Activated naive CD8-positive, alpha-beta T cell treated with anti-CD3 and anti-CD28 coated beads, Interleukin-2, amount 10 ng/mL, durations not matched to agents 7 days and 5 days (primary cell): ENCODE measurements around the gene FRK. TPM values are rescaled to one million over a fixed set of nuclear protein-coding genes. Genes with fewer than 3 reads are reported as not detected.

Experiments used
- ATAC-seq: fragments of 150-1000 bp; cut with Tn5 transposase; one replicate; pipeline ENCODE4 v1.10.0; 2021; ENCODE audit warnings: low read depth, moderate library complexity
- POLR2A ChIA-PET: fragments of 350-600 bp; sonication (Branson Sonifier 250); formaldehyde crosslinking; loops from one replicate; lab custom pipeline; 2021; ENCODE audit warnings: antibody characterized with exemption; lab: Charles Lee
- DNase-seq: peaks from one replicate; pipeline ENCODE4 v3.0.0; 2021
- H3K27ac Mint-ChIP-seq: one replicate; pipeline ENCODE4 v1.8.0; 2022; ENCODE audit warnings: mild to moderate bottlenecking, mixed read lengths
- H3K27me3 Mint-ChIP-seq: one replicate; pipeline ENCODE4 v1.8.0; 2022; ENCODE audit warnings: mild to moderate bottlenecking, moderate library complexity, mixed read lengths
- H3K36me3 Mint-ChIP-seq: one replicate; pipeline ENCODE4 v1.8.0; 2021; ENCODE audit warnings: mild to moderate bottlenecking, mixed read lengths
- H3K4me1 Mint-ChIP-seq: one replicate; pipeline ENCODE4 v1.8.0; 2021; ENCODE audit warnings: mixed read lengths
- H3K4me3 Mint-ChIP-seq: one replicate; pipeline ENCODE4 v1.8.0; 2022; ENCODE audit warnings: mild to moderate bottlenecking, moderate library complexity, mixed read lengths
- H3K9me3 Mint-ChIP-seq: one replicate; pipeline ENCODE4 v1.8.0; 2021; ENCODE audit warnings: mixed read lengths
- total RNA-seq, 2 experiments: library from RNA; stranded (reverse); gene quantifications; one replicate each; pipeline ENCODE4 v1.2.3, GENCODE V29; 2021

The FRK gene
- total RNA-seq, 2 experiments from 2014 or later: 0.03 to 0.06 TPM

- DNase-seq (no peak), ATAC-seq (no peak)
- Mint-ChIP-seq H3K4me1 (no peaks in the 10 kb centered on the region), H3K27me3 (no peaks in the 10 kb centered on the region), H3K36me3 (no peaks in the 10 kb centered on the region), H3K9me3 (no peaks in the 10 kb centered on the region), H3K27ac (no peak overlapping the region), H3K4me3 (no peak overlapping the region)
- POLR2A ChIA-PET: no interaction called here
Observed at GRCh38 chr6:116003668-116004067, 57.0 kb downstream of the FRK start.

GRCh38 chr6:116002756-116003155 is 57.9 kb downstream of the FRK start:
- Mint-ChIP-seq H3K36me3 (no peaks in the 10 kb centered on the region), H3K4me1 (no peaks in the 10 kb centered on the region), H3K4me3 (no peak overlapping the region), H3K9me3 (no peaks in the 10 kb centered on the region), H3K27ac (no peak overlapping the region), H3K27me3 (no peaks in the 10 kb centered on the region)
- ATAC-seq (no peak), DNase-seq (no peak)
- POLR2A ChIA-PET: no interaction called here

GRCh38 chr6:115999235-115999634 is 61.5 kb downstream of the FRK start:
- Mint-ChIP-seq H3K4me3 (no peak overlapping the region), H3K36me3 (no peaks in the 10 kb centered on the region), H3K9me3 (no peaks in the 10 kb centered on the region), H3K27ac (no peak overlapping the region), H3K4me1 (no peaks in the 10 kb centered on the region), H3K27me3 (no peaks in the 10 kb centered on the region)
- ATAC-seq: no peak
- DNase-seq: no peak
- POLR2A ChIA-PET: no interaction called here

- POLR2A ChIA-PET: no interaction called here
- no peaks in the 10 kb centered on the region for H3K27me3 Mint-ChIP-seq
- ATAC-seq (no peak), DNase-seq (no peak)
- no peaks in the 10 kb centered on the region for H3K9me3 Mint-ChIP-seq
- no peaks in the 10 kb centered on the region for H3K36me3 Mint-ChIP-seq
- no peak overlapping the region for H3K27ac Mint-ChIP-seq
- H3K4me3 Mint-ChIP-seq: no peak overlapping the region
- H3K4me1 Mint-ChIP-seq: no peaks in the 10 kb centered on the region
Observed at GRCh38 chr6:115997990-115998585, 62.6 kb downstream of the FRK start.

- Mint-ChIP-seq H3K36me3 (no peaks in the 10 kb centered on the region), H3K27me3 (peaks cover 3% of the 10 kb centered on the region), H3K4me1 (no peaks in the 10 kb centered on the region), H3K9me3 (no peaks in the 10 kb centered on the region), H3K4me3 (no peak overlapping the region), H3K27ac (no peak overlapping the region)
- no peak for DNase-seq
- POLR2A ChIA-PET: no interaction called here
- ATAC-seq: no peak
Observed at GRCh38 chr6:115986026-115986425, 74.7 kb downstream of the FRK start.

- Mint-ChIP-seq H3K36me3 (no peaks in the 10 kb centered on the region), H3K27me3 (peaks cover 3% of the 10 kb centered on the region), H3K27ac (no peak overlapping the region), H3K4me1 (no peaks in the 10 kb centered on the region), H3K4me3 (no peak overlapping the region), H3K9me3 (no peaks in the 10 kb centered on the region)
- DNase-seq: no peak
- ATAC-seq: no peak
- POLR2A ChIA-PET: no interaction called here
Observed at GRCh38 chr6:115984809-115985208, 75.9 kb downstream of the FRK start.

GRCh38 chr6:115983998-115984397 is 76.7 kb downstream of the FRK start:
- H3K4me3 Mint-ChIP-seq: no peak overlapping the region
- DNase-seq (no peak), ATAC-seq (no peak)
- H3K27ac Mint-ChIP-seq: no peak overlapping the region
- H3K4me1 Mint-ChIP-seq: no peaks in the 10 kb centered on the region
- peaks cover 3% of the 10 kb centered on the region for H3K27me3 Mint-ChIP-seq
- no peaks in the 10 kb centered on the region for H3K9me3 Mint-ChIP-seq
- H3K36me3 Mint-ChIP-seq: no peaks in the 10 kb centered on the region
- POLR2A ChIA-PET: no interaction called here

- H3K36me3 Mint-ChIP-seq: no peaks in the 10 kb centered on the region
- no peaks in the 10 kb centered on the region for H3K9me3 Mint-ChIP-seq
- POLR2A ChIA-PET: no interaction called here
- DNase-seq (no peak), ATAC-seq (no peak)
- no peaks in the 10 kb centered on the region for H3K4me1 Mint-ChIP-seq
- H3K27me3 Mint-ChIP-seq: peaks cover 3% of the 10 kb centered on the region
- no peak overlapping the region for H3K27ac Mint-ChIP-seq
- H3K4me3 Mint-ChIP-seq: no peak overlapping the region
Observed at GRCh38 chr6:115982453-115982852, 78.2 kb downstream of the FRK start.

- Mint-ChIP-seq H3K4me1 (no peaks in the 10 kb centered on the region), H3K36me3 (no peaks in the 10 kb centered on the region), H3K27ac (no peak overlapping the region), H3K27me3 (peaks cover 3% of the 10 kb centered on the region), H3K9me3 (no peaks in the 10 kb centered on the region), H3K4me3 (no peak overlapping the region)
- POLR2A ChIA-PET: no interaction called here
- no peak for DNase-seq
- ATAC-seq: no peak
Observed at GRCh38 chr6:115977220-115977619, 83.5 kb downstream of the FRK start.

- H3K27ac Mint-ChIP-seq: no peak overlapping the region
- ATAC-seq (no peak), DNase-seq (no peak)
- H3K4me3 Mint-ChIP-seq: no peak overlapping the region
- H3K36me3 Mint-ChIP-seq: no peaks in the 10 kb centered on the region
- no peaks in the 10 kb centered on the region for H3K4me1 Mint-ChIP-seq
- POLR2A ChIA-PET: no interaction called here
- H3K27me3 Mint-ChIP-seq: no peaks in the 10 kb centered on the region
- H3K9me3 Mint-ChIP-seq: no peaks in the 10 kb centered on the region
Observed at GRCh38 chr6:115976321-115976870, 84.3 kb downstream of the FRK start.

GRCh38 chr6:115972679-115973078 is 88.0 kb downstream of the FRK start:
- H3K27ac Mint-ChIP-seq: no peak overlapping the region
- no peak overlapping the region for H3K4me3 Mint-ChIP-seq
- ATAC-seq: no peak
- no peaks in the 10 kb centered on the region for H3K4me1 Mint-ChIP-seq
- no peaks in the 10 kb centered on the region for H3K9me3 Mint-ChIP-seq
- no peaks in the 10 kb centered on the region for H3K36me3 Mint-ChIP-seq
- no peaks in the 10 kb centered on the region for H3K27me3 Mint-ChIP-seq
- POLR2A ChIA-PET: no interaction called here
- no peak for DNase-seq

- Mint-ChIP-seq H3K9me3 (no peaks in the 10 kb centered on the region), H3K36me3 (no peaks in the 10 kb centered on the region), H3K4me3 (no peak overlapping the region), H3K27ac (no peak overlapping the region), H3K4me1 (no peaks in the 10 kb centered on the region), H3K27me3 (no peaks in the 10 kb centered on the region)
- POLR2A ChIA-PET: no interaction called here
- ATAC-seq: no peak
- DNase-seq: no peak
Observed at GRCh38 chr6:115971785-115972184, 88.9 kb downstream of the FRK start.

GRCh38 chr6:115969930-115970273 is 90.8 kb downstream of the FRK start:
- Mint-ChIP-seq H3K36me3 (no peaks in the 10 kb centered on the region), H3K27ac (no peak overlapping the region), H3K4me3 (no peak overlapping the region), H3K9me3 (no peaks in the 10 kb centered on the region), H3K27me3 (no peaks in the 10 kb centered on the region), H3K4me1 (no peaks in the 10 kb centered on the region)
- POLR2A ChIA-PET: no interaction called here
- no peak for ATAC-seq
- DNase-seq: no peak

- POLR2A ChIA-PET: no interaction called here
- Mint-ChIP-seq H3K4me1 (no peaks in the 10 kb centered on the region), H3K27ac (no peak overlapping the region)
Observed at GRCh38 chr6:115969207-115969929, 91.3 kb downstream of the FRK start.

More at GRCh38 chr6:115969207-115969929, 91.3 kb downstream of the FRK start:
- Mint-ChIP-seq H3K27me3 (no peaks in the 10 kb centered on the region), H3K9me3 (no peaks in the 10 kb centered on the region), H3K36me3 (no peaks in the 10 kb centered on the region), H3K4me3 (no peak overlapping the region)
- no peak for ATAC-seq
- DNase-seq: no peak
